Esophagus muscularis mucosa (tissue), 3 donors: ENCODE data around the gene XCL2.
"Not testable (repeated sequence)": the region's sequence is repeated elsewhere in the genome, so short reads cannot be mapped to it uniquely, and the experiment has no call there.

ENCODE experiments used
- CTCF ChIP-seq, 3 experiments: fragments of 200-600 bp in 2 of 3; fragments of 450-650 bp in 1 of 3; sonication (generic) in 2 of 3; IDR thresholded peaks; one replicate each; pipeline ENCODE4 v1.5.1; 2017 to 2019; ENCODE audit warnings: antibody characterized with exemption in 3 of 3, mild to moderate bottlenecking in 2 of 3, moderate library complexity in 1 of 3
- POLR2A ChIP-seq: fragments of 450-650 bp; IDR thresholded peaks from one replicate; pipeline ENCODE4 v1.6.1; 2017; ENCODE audit warnings: antibody characterized with exemption, moderate library complexity, mild to moderate bottlenecking, low read depth
- POLR2AphosphoS5 ChIP-seq, 2 donors: sonication (generic); formaldehyde crosslinking; IDR thresholded peaks; one replicate each; pipeline ENCODE4 v1.6.1; 2017; ENCODE audit warnings: antibody characterized with exemption in 2 of 2

GRCh38 chr1:168576245-168576688 lies 32.5 kb upstream of the XCL2 start, which contains the start of gene XCL1:
- TF ChIP-seq CTCF (IDR thresholded peaks at IDR 0.05); POLR2A; POLR2AphosphoS5 (IDR thresholded peaks at IDR 0.05): not testable (repeated sequence)
